C4-2B (cell line): Measurements from ENCODE around the gene NLK.

Experiments used
- ZFX ChIP-seq: fragments of 450-650 bp; IDR thresholded peaks from 2 replicates; pipeline ENCODE4 v1.6.1; 2017
- TF ChIP-seq, protein P1 (sequence below): fragments of 450-650 bp; conservative IDR thresholded peaks from 2 replicates; pipeline ENCODE4 v1.5.1; 2017; ENCODE audit warnings: mild to moderate bottlenecking

- TF ChIP-seq, protein P1, sequence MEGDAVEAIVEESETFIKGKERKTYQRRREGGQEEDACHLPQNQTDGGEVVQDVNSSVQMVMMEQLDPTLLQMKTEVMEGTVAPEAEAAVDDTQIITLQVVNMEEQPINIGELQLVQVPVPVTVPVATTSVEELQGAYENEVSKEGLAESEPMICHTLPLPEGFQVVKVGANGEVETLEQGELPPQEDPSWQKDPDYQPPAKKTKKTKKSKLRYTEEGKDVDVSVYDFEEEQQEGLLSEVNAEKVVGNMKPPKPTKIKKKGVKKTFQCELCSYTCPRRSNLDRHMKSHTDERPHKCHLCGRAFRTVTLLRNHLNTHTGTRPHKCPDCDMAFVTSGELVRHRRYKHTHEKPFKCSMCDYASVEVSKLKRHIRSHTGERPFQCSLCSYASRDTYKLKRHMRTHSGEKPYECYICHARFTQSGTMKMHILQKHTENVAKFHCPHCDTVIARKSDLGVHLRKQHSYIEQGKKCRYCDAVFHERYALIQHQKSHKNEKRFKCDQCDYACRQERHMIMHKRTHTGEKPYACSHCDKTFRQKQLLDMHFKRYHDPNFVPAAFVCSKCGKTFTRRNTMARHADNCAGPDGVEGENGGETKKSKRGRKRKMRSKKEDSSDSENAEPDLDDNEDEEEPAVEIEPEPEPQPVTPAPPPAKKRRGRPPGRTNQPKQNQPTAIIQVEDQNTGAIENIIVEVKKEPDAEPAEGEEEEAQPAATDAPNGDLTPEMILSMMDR: no peak
- no peak for TF ChIP-seq ZFX
Observed at GRCh38 chr17:28100936-28101335, 58.5 kb downstream of the NLK start.
